HG03045 (cell line): Measurements from ENCODE around the gene SLC5A6.
"Not testable (repeated sequence)": the region's sequence is repeated elsewhere in the genome, so short reads cannot be mapped to it uniquely, and the experiment has no call there.

ENCODE experiments used
- ATAC-seq: cut with Tn5 transposase; IDR thresholded peaks from one replicate; pipeline ENCODE4 v1.9.1; 2021; ENCODE audit warnings: mild to moderate bottlenecking, moderate library complexity; ENCODE audit not compliant: unreplicated experiment

The SLC5A6 gene

DNA sequence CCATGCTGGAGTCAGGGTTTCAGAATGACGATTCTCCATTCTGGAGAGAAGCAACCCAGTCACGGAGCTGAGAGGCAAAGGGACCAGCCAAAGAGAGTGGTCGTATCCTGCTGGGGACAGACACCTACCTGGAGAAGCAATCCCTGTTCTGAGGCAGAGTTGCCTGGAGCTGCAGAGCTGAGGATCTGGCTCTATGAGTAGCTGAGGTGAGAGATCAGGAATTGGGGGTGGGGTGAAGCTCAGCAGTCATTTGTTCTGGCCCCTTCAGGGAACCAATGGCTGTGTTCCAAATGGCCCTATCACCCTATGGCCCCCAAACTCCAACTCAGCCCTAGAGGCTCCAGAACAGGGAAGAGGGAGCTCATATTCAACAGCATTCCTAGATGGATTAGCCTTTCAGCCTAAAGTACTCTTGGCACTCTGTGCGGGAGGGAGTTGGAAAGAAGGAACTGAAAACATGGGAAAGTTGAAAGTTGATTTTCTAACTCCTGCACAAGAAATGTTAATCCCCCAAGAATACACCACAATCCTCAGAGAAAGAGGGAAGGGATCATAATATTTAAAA, 3.5 kb downstream of the SLC5A6 start:
- no peak for ATAC-seq

DNA sequence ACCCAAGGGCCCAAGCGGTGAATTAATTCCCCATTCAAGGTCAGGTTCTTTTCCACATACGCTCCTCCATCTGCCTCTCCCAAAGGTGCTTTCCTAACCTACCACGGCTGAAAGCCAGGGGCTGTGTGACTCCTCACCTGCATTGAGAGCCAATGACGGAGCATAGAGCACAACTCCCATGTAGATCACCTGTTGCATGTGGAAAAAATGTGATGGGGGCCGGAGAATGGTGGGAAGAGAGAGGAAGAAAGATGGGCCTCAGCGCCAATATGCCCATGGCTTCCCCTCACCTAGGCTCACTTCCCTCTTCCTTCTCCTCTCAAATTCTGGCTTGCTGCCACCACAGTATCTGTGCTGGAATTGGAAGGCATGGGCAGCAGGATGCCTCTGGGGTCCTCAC, 5.7 kb downstream of the SLC5A6 start:
- no peak for ATAC-seq

DNA sequence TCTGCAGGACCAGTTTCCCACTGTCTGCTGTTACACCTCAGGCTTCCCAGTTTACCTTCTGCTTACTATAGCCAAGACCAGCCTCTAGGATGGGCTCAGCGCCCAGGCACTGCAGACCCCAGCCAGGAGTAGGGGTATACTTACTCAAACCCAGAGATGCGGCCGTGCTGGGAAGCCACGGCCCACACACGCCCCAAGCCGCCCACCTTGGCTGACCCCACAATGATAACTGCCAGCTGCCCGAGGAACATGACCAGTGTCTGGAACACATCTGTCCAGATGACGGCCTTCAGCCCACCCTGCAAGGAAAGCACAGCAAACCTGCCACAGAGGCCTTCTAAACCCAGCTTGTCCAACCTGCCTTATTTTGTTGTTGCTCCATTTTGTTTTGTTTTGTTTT, 6.9 kb downstream of the SLC5A6 start:
- no peak for ATAC-seq

DNA sequence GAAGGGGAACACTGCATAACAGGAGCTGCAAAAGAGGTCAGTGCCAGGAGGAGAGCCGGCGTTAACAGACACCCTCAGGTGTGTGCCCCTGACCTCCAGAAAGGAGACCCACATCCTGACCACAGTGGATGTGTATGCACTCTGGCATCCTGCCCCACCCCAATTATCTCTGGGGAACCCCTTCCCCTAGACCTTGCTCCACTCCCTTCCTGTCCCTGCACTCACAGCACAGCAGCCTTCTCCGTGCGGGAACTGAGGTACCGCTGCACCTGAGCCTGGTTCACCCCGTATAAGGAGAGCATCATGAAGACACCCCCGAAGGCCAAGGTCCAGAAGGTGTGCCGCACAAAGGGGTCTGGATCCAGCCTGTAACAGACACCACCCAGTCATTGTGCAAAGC, 7.5 kb downstream of the SLC5A6 start:
- no peak for ATAC-seq

DNA sequence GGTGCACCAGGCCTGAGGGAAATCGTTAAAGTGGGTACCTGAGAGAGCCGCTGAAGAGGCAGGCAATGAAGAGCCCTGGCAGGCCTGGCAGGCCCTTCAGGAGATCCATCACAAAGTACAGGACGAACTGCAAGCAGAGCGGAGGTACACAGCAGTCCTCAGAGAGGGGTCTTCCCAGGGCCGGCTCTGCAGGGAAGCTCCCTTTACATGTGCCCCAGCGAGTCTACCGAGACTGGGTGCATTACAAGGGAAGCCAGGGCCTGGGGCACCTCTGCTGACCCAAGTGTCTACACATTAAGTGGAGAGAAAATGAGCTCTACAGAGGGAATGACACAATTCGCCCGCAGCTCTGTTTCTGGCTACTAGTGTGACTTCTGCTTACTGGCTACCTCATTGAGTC, 8.3 kb downstream of the SLC5A6 start:
- ATAC-seq = no peak

DNA sequence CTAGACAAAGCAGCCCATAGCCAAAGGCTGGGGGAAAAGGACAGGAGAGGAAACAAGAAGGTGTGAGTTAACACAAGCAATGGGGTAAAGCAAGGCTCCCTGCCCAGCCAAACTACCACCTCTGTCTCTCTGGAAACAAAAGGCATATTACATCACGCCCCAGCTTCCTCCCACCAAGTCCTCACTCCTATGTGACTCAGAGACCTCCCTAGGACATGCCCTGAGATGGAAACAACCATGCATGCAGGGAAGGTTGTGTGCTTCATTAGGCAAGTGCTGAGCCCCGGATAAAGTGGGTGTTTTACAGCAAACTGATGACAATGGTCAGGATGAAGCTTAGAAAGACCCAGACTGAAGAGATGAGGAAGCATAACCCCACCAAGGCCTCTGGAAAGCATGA, 9.2 kb downstream of the SLC5A6 start:
- no peak for ATAC-seq

DNA sequence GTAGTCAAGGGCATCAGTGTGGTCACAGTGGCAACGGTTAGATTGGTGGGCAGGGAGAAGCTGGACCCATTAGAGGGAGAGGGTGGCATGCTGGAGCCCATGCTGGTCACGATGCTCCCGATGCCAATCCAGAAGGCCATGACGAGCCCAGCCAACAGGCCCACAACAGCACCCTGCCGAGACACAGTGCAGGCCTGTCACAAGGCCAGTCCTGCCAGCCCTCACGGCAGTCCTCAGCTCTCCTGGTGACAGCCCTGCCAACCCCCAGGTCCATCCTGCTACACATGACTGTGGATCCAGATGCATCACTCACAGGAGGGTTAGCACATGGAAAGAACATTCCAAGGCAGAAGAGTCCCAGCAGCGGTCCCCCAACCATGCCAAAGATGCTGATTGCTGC, 10.4 kb downstream of the SLC5A6 start:
- ATAC-seq = no peak

DNA sequence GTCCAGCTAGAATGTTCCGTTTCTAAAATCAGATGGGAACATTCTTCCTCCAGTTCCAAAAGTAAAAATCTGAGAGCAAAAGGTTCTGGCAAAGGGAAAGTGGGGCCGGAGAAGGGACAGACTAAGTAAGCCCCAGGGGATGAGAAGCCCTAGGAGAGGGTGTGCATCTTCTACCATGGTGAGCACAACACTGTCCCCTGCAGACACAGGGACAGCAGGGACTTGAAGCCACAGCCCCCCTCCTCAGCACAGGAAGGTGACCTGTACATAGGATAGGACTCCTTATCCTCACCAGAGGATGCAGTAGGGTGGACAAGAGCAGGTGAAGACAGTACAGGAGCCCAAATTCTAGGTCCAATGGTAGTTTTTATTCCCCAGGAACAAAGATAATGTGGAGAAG, 12.8 kb downstream of the SLC5A6 start:
- ATAC-seq = no peak

DNA sequence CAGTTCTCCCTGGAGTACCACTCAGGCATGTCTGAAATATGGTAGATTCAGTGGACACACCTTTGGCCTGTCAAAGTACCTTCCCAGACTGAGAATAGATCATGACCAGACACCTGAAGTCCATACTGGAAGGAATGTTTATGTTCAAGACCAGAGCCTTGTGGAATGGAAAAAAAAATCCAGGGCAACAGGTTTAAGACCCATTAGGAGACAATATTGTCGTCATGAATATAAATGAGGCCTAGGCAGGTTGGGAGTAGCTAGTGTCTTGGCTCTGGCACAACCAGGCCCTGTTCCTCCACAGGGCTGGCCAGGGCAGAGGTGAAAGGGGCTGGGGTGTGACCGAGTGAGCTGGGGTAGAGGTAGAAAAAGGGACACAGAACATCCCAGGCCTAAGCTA, 13.4 kb downstream of the SLC5A6 start:
- ATAC-seq = no peak

DNA sequence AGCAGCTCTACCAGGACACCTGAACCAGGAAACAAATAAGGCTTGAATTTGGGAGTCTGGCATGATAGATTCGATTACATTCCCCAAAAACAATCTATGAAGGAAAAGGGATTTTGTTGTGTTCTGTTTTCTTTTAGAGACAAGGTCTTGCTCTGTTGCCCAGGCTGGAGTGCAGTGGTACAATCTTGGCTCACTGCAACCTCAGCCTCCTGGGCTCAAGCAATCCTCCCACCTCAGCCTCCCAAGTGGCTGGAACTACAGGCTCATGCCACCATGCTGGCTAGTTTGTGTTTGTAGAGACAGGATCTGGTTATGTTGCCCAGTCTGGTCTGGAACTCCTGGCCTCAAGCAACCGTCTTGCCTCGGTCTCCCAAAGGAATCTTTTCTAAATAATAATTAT, 14.0 kb downstream of the SLC5A6 start:
- not testable (repeated sequence) for ATAC-seq

DNA sequence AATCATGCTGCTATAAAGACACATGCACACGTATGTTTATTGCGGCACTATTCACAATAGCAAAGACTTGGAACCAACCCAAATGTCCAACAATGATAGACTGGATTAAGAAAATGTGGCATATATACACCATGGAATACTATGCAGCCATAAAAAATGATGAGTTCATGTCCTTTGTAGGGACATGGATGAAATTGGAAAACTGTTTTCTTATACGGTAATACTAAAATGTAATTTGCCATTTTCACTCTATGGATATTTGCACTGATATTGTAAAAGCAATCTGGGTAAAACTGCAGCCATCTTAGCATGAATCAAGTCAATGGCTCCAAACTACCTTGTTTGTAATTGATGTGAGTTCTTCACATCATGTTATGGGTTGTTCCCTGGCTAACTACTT, 16.3 kb downstream of the SLC5A6 start:
- ATAC-seq = not testable (repeated sequence)

DNA sequence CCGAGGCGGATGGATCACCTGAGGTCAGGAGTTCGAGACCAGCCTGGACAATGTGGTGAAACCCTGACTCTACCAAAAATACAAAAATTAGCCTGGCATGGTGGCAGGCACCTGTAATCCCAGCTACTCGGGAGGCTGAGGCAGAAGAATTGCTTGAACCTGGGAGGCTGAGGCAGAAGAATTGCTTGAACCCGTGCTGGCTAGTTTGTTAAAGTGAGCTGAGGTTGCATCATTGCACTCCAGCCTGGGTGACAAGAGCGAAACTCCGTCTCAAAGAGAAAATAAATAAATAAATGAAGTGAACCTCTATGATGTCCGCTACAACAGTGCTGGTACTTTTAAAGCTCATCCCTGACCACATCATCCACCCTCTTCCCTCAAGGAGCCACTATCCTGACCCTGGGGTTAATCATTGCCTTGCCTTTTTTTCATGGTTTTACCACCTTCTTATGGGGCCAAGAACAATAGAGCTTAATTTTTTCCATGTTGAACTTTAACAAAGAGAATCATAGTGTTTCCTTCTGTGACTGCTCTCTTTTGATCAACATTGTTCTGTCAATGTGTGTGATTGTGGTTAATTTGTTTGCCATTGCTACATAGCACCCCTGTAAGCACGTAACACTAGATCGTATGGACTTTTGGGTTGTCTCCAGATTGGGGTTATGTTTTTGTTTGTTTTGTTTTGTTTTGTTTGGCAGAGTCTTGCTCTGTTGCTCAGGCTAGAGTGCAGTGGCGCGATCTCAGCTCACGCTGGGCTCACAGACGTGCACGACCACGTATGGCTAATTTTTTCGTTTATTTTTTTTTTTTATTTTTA, 17.3 kb downstream of the SLC5A6 start:
- no peak for ATAC-seq

DNA sequence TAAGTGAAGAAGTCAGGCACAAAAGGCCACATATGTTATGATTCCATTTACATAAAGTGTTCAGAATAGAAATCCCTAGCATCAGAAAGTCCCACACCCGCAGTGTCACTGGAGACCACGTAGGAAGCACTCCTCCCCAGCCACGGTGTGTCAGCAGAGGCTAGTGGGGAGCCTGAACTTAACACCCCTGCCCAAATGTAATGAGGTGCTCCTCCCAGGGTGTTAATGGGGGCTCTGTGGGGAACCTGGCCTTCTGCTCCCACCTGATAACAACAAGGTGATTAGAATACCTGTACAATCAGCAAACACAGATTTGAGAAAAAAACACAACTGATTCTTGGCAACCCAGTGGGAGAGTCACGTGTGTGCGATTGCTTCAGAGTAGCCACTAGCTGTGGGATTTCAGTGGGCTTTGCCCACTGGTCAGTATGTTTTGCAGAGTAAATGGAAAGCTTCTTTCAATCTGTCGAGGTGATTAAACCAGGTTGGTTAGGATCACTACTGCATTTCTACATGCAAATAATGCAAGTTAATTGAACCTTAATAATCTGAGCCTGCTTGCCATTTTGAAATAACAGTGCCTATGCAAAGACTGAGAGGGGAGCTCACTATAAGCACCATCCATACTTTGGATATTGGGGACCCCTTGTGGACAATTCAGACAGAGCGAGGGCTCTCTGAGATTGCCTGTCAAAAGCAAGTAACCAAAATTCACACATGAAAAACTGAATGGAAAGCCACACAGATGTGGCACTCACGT, 20.8 kb downstream of the SLC5A6 start:
- no peak for ATAC-seq

DNA sequence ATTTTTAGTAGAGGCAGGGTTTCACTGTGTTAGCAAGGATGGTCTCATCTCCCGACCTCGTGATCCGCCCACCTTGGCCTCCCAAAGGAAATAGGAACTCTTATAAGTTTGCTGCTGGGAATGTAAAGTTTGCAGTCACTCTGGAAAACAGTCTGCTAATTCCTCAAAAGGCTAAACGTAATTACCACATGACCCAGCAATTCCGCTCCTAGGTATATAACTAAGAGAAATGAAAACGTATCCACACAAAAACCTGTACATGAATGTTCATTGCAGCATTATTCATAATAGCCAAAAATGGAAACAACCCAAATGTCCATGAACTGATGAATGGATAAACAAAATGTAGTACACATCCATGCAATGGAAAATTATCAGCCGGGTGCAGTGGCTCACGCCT, 22.1 kb downstream of the SLC5A6 start:
- no peak for ATAC-seq

DNA sequence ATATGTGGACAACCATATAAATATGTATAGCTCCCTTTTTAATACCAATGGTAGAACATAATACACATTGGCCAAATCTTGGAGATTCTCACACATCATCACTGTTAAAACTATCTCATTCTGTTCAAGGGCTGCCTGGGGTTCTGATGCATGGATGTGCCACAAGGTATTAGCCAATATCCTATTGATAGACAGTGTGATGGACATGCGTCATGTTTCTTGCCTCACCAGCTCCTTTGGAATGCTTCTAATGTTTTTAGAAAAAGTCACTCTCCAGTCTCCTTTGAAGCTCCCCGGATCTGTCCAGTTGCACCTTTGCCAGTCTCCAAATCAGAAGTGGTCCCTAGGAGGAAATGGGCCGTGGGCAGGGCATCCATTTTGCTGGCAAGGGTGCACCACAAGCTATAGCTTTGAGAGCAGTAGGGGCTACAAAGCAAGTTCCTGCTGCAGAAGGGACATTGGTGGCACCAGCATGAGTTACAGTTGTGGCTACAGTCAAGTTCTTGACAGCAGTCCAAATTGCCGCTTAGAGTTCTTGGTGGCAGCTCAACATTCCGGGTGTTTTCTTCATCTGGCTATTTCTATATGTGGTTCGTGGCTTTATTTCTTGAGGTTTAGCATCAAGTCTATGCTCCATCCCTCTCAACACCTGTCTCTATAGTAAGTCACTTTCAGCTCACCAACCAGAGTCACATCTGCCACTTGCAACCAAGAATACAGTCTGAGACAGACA, 25.3 kb downstream of the SLC5A6 start:
- no peak for ATAC-seq

DNA sequence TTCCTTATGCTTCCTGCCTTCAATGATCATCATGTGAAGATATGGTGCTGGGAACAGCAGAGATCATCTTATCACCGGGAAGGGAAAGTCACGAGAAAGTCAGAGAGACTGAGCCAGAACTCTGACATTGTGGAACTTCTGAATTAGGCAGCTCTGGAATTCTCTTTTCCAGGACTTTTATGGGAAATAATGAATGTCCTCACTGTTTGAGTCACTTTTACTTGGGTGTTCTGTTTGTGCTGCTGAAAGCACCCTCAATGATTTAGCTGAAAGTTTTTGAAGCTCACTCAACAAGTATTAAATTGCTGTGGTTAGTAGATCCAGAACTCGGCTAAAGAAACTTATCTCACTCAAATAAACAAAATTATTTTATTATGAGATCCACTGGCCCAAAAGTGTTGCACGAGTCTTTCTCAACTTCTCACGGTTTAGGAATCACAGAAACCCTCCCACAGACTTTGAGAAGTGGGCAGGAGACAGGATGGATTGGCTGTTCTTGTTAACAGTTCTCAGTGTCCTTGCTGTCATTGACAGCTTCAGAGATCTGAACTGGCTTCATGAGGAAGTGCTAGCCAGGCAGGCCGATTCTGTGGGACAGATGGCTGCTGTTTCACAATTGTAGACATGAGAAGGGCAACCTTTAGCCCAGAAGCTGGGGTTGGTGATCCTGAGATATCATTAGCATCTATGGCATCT, 26.6 kb downstream of the SLC5A6 start:
- ATAC-seq = no peak

DNA sequence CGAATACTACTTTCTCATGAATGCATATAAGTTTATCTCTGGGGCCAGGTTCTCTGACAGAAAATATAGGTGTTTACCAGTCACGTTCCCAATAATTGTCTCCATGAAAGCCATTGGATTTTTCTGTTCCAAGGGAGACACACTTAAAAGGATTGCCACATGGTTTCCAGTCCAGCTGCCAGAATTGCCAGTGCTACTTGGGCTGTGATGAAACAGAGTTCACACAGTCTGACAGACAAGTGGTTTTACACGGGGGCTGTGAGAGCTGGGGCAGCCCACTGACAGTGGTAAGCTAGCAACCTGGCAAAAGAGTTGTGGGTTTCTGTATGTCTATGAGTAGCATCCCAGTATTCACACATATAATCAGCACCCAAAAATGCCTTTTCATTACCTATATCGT, 28.0 kb downstream of the SLC5A6 start:
- no peak for ATAC-seq

DNA sequence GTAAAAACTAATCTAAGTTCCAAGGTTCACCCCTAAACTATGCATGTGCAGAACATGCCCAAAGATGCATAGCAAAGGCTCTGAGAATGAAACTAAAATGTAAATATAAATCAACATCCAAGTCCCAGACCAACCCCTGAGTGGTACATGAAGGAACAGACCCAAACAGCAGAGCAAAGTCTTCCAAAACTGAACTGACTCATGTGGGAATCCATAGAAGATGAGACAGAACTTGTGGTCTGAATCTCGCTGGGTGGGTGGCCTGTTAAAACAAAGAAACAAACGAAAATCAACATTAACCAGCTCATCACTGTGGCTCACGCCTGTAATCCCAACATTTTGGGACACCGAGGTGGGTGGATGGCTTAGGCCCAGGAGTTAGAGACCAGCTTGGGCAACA, 29.7 kb downstream of the SLC5A6 start:
- ATAC-seq = no peak

DNA sequence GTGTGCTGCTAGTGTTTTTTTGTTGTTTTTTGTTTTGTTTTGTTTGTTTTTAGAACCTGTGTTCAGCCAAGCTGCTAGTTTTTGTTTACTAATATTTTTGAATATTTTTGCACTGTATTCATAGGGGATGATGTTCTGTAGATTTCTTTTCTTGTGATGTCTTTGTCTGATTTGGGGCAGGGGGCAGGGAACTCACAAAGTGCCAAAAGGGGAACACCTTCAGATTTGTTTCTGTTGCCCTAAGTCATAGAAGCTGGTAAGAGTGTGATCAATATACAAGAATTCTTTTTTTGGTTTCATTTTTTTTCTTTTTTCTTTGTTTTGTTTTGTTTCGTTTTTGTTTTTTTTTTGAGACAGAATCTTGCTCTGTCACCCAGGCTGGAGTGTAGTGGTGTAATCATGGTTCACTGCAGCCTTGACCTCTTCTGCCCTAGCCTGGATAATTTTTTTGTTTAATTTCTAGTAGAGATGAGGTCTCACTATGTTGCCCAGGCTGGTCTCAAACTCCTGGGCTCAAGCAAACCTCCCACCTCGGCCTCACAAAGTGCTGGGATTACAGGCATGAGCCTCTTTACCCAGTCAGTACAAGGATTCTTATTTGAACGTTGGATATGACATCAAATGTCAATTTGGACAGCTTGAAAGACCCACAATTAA, 32.6 kb downstream of the SLC5A6 start:
- ATAC-seq = no peak

DNA sequence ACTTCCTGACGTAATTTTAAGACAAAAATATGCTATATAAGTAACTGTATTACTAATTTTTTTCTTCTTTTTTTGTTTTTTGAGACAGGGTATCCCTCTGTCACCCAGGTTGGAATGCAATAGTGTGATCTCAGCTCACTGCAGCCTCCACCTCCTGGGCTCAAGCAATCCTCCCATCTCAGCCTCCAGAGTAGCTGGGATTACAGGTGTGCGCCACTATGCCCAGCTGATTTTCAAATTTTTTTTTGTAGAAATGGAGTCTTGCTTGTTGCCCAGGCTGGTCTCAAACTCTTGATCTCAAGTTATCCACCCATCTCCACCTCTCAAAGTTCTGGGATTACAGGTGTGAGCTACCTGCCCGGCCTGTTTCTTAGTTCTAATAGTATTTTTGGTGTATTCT, 33.6 kb downstream of the SLC5A6 start:
- ATAC-seq = no peak
